Neural progenitor cell (in vitro differentiated cells): ENCODE measurements around the gene ABCA1. TPM values are rescaled to one million over a fixed set of nuclear protein-coding genes. Genes with fewer than 3 reads are reported as not detected.

Source experiments
- DNase-seq: peaks from one replicate; pipeline ENCODE4 v3.0.0-alpha.2; 2016; ENCODE audit warnings: low spot score
- H2AFZ ChIP-seq: fragments of 200-600 bp; sonication (generic); replicated peaks from 2 replicates; pipeline ENCODE4 v1.6.1; 2016; ENCODE audit warnings: antibody characterized with exemption
- H3F3A ChIP-seq: fragments of 200-600 bp; sonication (generic); 2 replicates; pipeline ENCODE4 v1.6.1; 2016; ENCODE audit warnings: antibody characterized with exemption, low read depth
- H3K27ac ChIP-seq: fragments of 200-600 bp; sonication (generic); 2 replicates; pipeline ENCODE4 v1.5.1; 2016; ENCODE audit warnings: mild to moderate bottlenecking
- H3K27me3 ChIP-seq: fragments of 200-600 bp; sonication (generic); 2 replicates; pipeline ENCODE4 v1.6.1; 2016; ENCODE audit warnings: mild to moderate bottlenecking, moderate library complexity
- H3K36me3 ChIP-seq: fragments of 200-600 bp; sonication (generic); 2 replicates; pipeline ENCODE4 v1.5.1; 2016
- H3K4me1 ChIP-seq: fragments of 200-600 bp; sonication (generic); 2 replicates; pipeline ENCODE4 v1.6.1; 2016; ENCODE audit warnings: mixed run types
- H3K4me2 ChIP-seq: fragments of 200-600 bp; sonication (generic); 2 replicates; pipeline ENCODE4 v1.6.1; 2016
- H3K4me3 ChIP-seq: fragments of 200-600 bp; sonication (generic); 2 replicates; pipeline ENCODE4 v1.5.1; 2016
- H3K79me2 ChIP-seq: fragments of 200-600 bp; sonication (generic); 2 replicates; pipeline ENCODE4 v1.6.1; 2016; ENCODE audit warnings: low read depth
- H3K9ac ChIP-seq: fragments of 200-600 bp; sonication (generic); 2 replicates; pipeline ENCODE4 v1.6.1; 2016
- H3K9me3 ChIP-seq: fragments of 200-600 bp; sonication (generic); 2 replicates; pipeline ENCODE4 v1.5.1; 2016; ENCODE audit warnings: low read depth
- H4K20me1 ChIP-seq: fragments of 200-600 bp; sonication (generic); 2 replicates; pipeline ENCODE4 v1.6.1; 2016; ENCODE audit warnings: low read depth
- H3K27ac Mint-ChIP-seq: 3 replicates; pipeline ENCODE4 v1.8.0; 2021; ENCODE audit warnings: mixed read lengths
- H3K27me3 Mint-ChIP-seq: 2 replicates; pipeline ENCODE4 v1.8.0; 2022; ENCODE audit warnings: low read depth, mild to moderate bottlenecking, inconsistent platforms, moderate library complexity, mixed read lengths; ENCODE audit not compliant: insufficient read depth
- H3K36me3 Mint-ChIP-seq: 3 replicates; pipeline ENCODE4 v1.8.0; 2021; ENCODE audit warnings: mixed read lengths
- H3K4me1 Mint-ChIP-seq: 3 replicates; pipeline ENCODE4 v1.8.0; 2021; ENCODE audit warnings: mixed read lengths
- H3K4me3 Mint-ChIP-seq: 3 replicates; pipeline ENCODE4 v1.8.0; 2021; ENCODE audit warnings: mild to moderate bottlenecking, moderate library complexity, mixed read lengths
- H3K9me3 Mint-ChIP-seq: 3 replicates; pipeline ENCODE4 v1.8.0; 2020; ENCODE audit warnings: mixed read lengths
- CTCF ChIP-seq: fragments of 200-600 bp; sonication (generic); IDR thresholded peaks from 2 replicates; pipeline ENCODE4 v1.5.1; 2017; ENCODE audit warnings: antibody characterized with exemption, mild to moderate bottlenecking
- EZH2 ChIP-seq: fragments of 200-600 bp; sonication (generic); IDR thresholded peaks from 2 replicates; pipeline ENCODE4 v1.6.1; 2017; ENCODE audit warnings: antibody characterized with exemption, mild to moderate bottlenecking, moderate library complexity
- EZH2phosphoT487 ChIP-seq: fragments of 200-600 bp; sonication (generic); IDR thresholded peaks from 2 replicates; pipeline ENCODE4 v1.6.1; 2017; ENCODE audit warnings: antibody characterized with exemption
- total RNA-seq: library from RNA; depleted of rRNA; stranded (reverse); fragments of >200 nt; gene quantifications from 2 replicates; pipeline ENCODE4 v1.2.3, GENCODE V29; 2015; ENCODE audit warnings: low replicate concordance

ABCA1 gene
- total RNA-seq, 1 donor from 2014 or later: 32.4 TPM

GRCh38 chr9:104871961-104872527 lies 55.9 kb downstream of the ABCA1 start:
- Histone ChIP-seq H3K36me3 (no peaks in the 10 kb centered on the region), H3F3A (peaks cover 27% of the 10 kb centered on the region), H3K4me1 (peaks cover 30% of the 10 kb centered on the region), H2AFZ (no peak overlapping the region), H3K27ac (no peak overlapping the region), H3K4me2 (no peak overlapping the region), H3K9ac (no peak overlapping the region), H3K4me3 (no peak overlapping the region), H3K9me3 (no peaks in the 10 kb centered on the region), H4K20me1 (peaks cover 25% of the 10 kb centered on the region), H3K79me2 (no peaks in the 10 kb centered on the region), H3K27me3 (no peaks in the 10 kb centered on the region)
- H3K9me3 Mint-ChIP-seq: no peaks in the 10 kb centered on the region
- peaks cover 10% of the 10 kb centered on the region for H3K36me3 Mint-ChIP-seq
- no peak for TF ChIP-seq EZH2
- TF ChIP-seq CTCF: no peak
- TF ChIP-seq EZH2phosphoT487: no peak
- H3K27ac Mint-ChIP-seq: no peak overlapping the region
- peaks cover 31% of the 10 kb centered on the region for H3K4me1 Mint-ChIP-seq
- H3K4me3 Mint-ChIP-seq: no peak overlapping the region
- peaks cover 2% of the 10 kb centered on the region for H3K27me3 Mint-ChIP-seq
- DNase-seq: no peak

- H3F3A ChIP-seq: peaks cover 27% of the 10 kb centered on the region
- no peaks in the 10 kb centered on the region for H3K9me3 ChIP-seq
- no peaks in the 10 kb centered on the region for H3K36me3 ChIP-seq
- H4K20me1 ChIP-seq: peaks cover 26% of the 10 kb centered on the region
- no peaks in the 10 kb centered on the region for H3K79me2 ChIP-seq
- Mint-ChIP-seq H3K9me3 (no peaks in the 10 kb centered on the region), H3K4me3 (no peak overlapping the region), H3K27me3 (no peaks in the 10 kb centered on the region), H3K27ac (no peak overlapping the region), H3K4me1 (peaks cover 35% of the 10 kb centered on the region), H3K36me3 (peaks cover 4% of the 10 kb centered on the region)
- no peak overlapping the region for H3K4me3 ChIP-seq
- no peak overlapping the region for H2AFZ ChIP-seq
- no peak overlapping the region for H3K9ac ChIP-seq
- peak overlapping the region; percentile 69 for H3K4me2 ChIP-seq
- no peaks in the 10 kb centered on the region for H3K27me3 ChIP-seq
- no peak for DNase-seq
- TF ChIP-seq EZH2 (no peak), CTCF (no peak), EZH2phosphoT487 (no peak)
- peaks cover 30% of the 10 kb centered on the region for H3K4me1 ChIP-seq
- peak overlapping the region; percentile 49 for H3K27ac ChIP-seq
These were observed 58.1 kb downstream of the ABCA1 start for GRCh38 chr9:104869811-104870210.

- peak overlapping the region; percentile 46 for H3K27ac Mint-ChIP-seq
- Histone ChIP-seq H3K4me2 (peak overlapping the region; percentile 69), H3K36me3 (no peaks in the 10 kb centered on the region), H3K27ac (peak overlapping the region; percentile 49), H3K4me1 (peaks cover 34% of the 10 kb centered on the region), H3K27me3 (no peaks in the 10 kb centered on the region), H3K4me3 (peak overlapping the region; percentile 3), H2AFZ (no peak overlapping the region), H3K9me3 (no peaks in the 10 kb centered on the region), H3K79me2 (no peaks in the 10 kb centered on the region), H3F3A (peaks cover 28% of the 10 kb centered on the region), H4K20me1 (peaks cover 30% of the 10 kb centered on the region), H3K9ac (no peak overlapping the region)
- no peaks in the 10 kb centered on the region for H3K9me3 Mint-ChIP-seq
- H3K4me3 Mint-ChIP-seq: peak overlapping the region; percentile 62
- H3K27me3 Mint-ChIP-seq: no peaks in the 10 kb centered on the region
- H3K4me1 Mint-ChIP-seq: peaks cover 37% of the 10 kb centered on the region
- TF ChIP-seq EZH2 (no peak), EZH2phosphoT487 (no peak), CTCF (no peak)
- H3K36me3 Mint-ChIP-seq: peaks cover 3% of the 10 kb centered on the region
- peak; percentile 90 for DNase-seq
These were observed 59.1 kb downstream of the ABCA1 start for GRCh38 chr9:104868687-104869404.
